HG03442 (cell line): ENCODE results near the gene SLC13A2.
"Not testable (repeated sequence)": the region's sequence is repeated elsewhere in the genome, so short reads cannot be mapped to it uniquely, and the experiment has no call there.

Experiments
- ATAC-seq: cut with Tn5 transposase; IDR thresholded peaks from one replicate; pipeline ENCODE4 v1.9.1; 2021; ENCODE audit warnings: mild to moderate bottlenecking, moderate library complexity; ENCODE audit not compliant: unreplicated experiment

The SLC13A2 gene

DNA sequence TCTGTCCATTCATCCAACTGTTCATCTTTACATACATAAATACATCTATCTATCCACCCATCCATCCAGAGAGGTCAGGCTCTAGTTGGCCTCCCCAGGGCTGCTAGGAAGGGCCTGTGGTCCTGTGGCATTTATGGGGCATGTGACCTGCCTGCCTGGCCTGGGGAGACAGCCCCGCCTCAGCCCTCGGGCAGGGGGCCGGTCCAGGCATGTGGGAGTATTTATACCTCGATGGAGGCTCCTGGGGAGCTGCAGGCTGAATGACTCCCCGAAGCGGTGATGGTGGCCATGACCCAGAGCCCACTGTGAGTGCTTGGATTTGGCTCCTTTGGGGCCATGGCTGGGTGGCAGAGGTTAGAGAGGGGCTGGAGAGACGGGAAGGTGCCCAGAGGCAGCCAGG, 40.0 kb downstream of the SLC13A2 start:
- no peak for ATAC-seq

DNA sequence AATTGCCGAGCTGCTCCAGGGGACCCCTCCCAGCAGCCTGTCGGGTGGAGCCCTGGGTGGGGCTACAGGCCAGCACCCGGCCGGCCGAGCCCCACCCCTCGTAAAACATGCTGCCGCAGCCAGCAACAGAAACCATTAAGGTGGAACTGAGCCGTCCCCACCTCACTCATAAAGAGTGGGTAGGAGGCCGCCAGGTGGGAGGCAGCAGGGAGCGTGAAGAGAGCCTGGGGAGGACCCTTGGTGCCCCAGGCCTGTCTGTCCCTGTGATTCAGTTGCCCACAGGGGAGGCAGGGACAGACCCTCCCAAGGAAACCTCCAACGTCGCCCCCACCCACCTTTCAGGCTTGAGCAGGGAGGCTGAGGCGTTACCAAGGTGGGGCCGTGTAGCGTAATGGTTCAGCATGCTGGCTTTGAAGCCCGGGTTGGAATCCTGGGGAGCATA, 41.1 kb downstream of the SLC13A2 start:
- ATAC-seq = no peak

DNA sequence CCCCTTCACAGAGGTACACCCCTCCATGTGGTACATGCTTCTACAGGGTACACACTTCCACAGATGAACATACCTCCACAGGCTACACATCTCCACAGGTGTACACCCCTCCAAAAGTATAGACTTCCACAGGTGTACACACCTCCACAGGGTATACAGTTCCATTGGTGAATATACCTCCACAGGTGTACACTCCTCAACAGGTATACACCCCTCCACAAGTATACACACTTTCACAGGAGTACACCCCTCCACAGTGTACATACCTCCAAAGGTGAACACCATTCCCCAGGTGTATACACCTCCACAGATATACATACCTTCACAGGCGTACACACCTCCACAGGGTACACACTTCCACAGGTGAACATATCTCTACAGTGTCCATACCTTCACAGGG, 42.1 kb downstream of the SLC13A2 start:
- ATAC-seq = no peak

DNA sequence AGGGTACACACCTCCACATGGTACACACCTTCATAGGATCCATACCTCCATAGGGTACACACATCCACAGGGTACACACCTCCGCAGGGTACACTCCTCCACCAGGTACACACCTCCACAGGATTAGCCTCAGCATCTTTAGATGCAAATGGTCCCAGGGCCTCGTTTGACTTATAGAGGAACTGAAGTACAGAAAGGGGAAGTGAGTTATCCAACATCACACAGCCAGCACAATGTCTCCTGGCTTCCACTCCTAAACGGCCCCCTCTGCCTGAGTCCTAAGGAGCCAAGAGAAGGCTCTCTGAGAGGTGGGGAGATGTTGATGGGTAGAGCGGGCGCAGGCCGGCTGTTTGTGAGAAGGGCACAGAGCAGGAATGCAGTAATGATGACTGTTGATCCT, 44.7 kb downstream of the SLC13A2 start:
- ATAC-seq = no peak

DNA sequence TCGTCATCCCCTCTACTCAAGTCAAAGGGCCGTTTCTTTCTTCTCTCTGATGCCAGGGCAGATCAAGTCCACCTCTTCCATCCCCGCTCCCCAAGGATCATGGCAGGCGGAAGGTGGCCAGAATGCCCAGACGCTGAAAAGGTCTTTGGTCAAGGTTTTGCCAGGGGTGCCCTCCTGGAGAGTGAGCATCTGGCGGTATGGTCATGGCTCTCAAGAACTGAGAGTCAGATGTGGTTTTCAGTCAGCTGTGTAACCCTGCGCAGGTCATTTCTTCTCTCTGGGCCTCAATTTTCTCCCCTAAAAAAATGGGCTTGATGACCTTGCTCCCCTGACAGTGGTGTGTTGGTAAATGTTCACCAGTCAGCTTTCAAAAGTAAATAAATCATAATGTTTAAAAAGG, 45.1 kb downstream of the SLC13A2 start:
- no peak for ATAC-seq

DNA sequence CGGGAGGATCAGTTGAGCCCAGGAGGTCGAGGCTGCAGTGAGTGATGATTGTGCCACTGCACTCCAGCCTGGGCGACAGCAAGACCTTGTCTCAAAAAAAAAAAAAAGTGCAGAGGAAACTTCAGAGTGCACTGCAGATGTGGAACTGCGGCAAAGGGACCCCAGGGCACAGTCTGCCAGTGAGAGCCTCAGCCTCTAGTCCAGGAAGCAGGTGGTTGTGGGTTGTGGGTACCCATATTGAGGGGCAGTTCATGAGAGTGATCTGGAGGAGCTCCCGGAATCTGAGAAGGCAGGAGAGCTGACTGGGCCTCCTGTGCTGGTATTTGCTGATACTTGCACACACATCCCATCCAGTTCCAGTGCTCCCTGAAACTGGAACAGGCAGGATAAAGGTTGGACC, 45.8 kb downstream of the SLC13A2 start:
- no peak for ATAC-seq

DNA sequence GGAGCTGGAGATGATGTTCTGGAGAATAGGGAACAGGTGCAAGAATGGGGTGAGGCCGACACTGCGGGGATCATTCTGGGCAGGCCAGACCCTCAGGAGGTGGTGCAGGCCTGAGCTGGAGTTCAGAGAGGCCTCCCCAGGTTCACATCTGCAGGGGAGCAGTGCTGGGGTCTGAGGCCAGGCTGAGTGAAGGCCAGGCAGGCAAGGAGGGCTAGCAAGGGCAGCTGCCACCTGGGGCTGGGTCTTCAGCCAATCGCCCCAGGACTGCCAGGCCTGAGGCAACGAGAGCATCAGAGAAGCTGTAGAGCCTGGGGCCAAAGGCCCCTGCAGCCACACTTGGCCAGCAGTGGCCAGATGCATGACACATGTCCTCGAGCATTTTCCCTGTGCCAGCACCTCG, 47.2 kb downstream of the SLC13A2 start:
- no peak for ATAC-seq

DNA sequence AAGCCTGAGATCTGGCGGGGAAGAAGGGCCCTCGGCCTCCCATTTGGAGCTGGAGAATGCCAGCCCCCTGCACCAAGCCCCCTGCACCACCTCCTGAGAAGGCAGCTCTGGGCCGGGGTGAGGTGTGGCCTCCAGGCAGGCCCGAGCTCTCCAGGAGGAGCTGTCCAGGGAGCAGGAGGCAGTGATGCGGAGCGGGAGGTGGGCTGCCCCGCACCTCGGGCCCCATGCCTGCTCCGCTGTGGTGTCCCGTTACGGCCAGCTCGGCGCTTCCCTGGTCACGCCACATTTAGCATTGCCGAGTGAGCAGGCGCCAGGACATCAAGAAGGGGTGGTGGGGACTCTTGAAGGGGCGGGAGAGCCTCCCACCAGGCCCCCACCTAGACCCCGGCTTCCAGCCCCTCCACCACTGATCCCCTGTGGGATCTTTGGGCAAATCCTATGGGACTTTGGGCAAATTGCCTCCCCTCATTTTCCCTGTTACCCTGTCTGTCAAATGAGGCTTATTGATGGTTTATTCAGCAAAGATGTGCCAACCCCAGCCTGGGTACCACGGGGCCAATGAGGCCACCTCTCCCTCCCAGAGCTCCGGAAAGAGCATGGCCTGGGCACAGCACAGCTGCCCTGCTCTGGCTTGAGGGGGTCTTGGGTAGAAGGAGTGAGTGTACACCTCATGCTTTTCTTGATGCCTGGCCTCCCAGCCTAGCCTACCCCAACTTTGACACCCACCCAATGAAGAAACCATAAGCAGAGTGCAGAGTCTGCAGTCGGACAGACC, 48.1 kb downstream of the SLC13A2 start:
- ATAC-seq = no peak

DNA sequence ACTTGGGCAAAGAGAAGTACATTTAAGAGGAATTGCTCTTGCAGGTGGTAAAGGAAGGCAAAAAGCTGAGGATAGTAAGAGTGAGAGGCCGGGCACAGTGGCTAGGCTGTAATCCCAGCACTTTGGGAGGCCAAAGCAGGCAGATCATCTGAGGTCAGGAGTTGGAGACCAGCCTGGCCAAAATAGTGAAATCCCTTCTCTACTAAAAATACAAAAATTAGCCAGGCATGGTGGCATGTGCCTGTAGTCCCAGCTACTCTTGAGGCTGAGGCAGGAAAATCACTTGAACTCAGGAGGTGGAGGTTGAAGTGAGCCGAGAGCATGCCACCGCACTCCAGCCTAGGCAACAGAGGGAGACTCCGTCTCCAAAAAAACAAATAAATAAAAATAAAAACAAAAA, 48.8 kb downstream of the SLC13A2 start:
- not testable (repeated sequence) for ATAC-seq

DNA sequence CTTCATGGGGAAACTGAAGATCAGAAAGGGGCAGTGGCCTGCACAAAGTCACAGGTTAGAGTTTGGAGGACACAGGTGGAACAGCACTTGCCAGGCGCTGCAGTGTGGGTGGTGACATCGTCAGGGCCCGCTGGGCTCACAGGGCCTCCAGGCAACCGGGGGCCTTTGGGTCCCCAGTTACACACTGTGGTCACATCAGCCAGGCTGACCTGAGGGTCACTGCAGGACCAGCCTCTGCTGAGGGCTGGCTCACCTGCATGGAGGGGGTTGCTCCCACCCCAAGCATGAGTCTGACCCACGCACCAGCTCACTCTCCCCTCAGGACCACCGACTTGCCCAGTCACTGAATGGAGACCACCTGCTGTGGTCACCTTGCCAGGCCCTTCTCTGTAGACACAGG, 49.7 kb downstream of the SLC13A2 start:
- ATAC-seq = no peak

DNA sequence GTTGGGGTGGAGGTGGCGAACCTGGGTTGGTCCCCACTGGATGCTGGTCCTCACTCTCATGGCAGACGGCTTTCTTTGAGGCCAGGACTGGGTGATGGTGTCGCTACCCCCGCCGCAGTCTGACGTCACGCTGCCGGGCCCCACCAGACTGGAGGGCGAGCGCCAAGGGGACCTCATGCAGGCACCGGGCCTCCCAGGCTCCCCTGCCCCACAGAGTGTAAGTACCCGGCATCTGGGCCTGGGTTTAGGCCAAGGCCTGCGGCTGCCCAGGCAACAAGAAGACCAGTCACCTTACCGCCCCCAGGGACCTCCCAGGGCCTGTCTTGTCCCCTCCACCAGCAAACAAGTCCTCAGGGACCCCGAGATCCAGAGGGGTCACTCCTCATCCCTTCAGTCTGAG, 50.4 kb downstream of the SLC13A2 start:
- no peak for ATAC-seq

DNA sequence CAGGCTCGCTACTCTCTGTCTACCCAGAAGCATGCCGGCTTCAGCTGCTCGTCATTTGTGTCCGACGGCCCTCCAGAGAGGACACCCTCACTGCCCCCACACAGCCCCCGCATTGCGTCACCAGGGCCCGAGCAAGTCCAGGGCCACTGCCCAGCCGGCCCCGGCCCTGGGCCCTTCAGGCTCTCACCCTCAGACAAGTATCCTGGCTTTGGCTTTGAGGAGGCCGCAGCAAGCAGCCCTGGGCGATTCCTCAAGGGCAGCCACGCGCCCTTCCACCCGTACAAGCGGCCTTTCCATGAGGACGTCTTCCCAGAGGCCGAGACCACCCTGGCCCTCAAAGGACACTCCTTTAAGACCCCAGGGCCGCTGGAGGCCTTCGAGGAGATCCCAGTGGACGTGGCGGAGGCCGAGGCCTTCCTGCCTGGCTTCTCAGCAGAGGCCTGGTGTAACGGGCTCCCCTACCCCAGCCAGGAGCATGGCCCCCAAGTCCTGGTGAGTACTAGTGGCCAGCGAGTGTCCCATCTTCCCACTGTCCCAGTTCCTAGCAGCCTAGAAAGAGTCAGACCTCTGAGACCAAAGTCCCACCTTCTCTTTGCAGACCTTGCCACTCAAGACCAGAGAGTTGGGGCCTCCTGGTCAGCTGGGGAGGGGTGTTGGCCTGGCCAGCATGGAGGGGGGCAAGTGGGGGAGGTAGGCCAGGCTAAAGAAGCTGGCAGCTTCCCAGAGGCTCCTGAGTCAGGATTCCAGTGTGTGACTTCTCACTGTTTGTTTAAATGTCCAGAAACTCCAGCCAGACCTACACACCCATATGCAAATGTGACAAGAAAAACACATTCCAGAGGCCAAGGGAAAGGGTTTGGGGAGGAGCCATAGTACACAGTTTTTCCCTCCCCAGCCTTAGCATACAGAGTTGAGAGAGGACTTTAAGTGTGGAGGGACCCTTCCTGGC, 51.3 kb downstream of the SLC13A2 start:
- no peak for ATAC-seq

DNA sequence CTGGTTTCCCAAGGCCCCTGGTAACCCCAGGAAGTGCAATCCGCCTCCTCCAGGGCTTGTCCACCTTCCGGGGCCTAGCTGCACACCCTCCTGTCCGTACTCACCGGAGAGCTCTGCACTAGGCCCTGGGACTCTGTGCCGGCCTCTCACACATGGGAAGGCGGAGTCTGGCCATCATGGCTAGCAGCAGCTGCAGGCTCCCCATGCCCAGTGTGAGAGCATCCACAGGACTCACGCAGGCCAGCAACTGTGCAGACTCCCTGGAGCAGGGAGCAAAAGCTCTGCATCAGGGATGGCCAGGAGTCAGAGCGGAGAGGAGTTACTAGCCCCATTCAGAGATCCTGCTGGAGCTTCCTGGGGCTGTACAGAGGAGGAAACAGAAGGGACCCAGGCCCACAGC, 52.9 kb downstream of the SLC13A2 start:
- no peak for ATAC-seq

DNA sequence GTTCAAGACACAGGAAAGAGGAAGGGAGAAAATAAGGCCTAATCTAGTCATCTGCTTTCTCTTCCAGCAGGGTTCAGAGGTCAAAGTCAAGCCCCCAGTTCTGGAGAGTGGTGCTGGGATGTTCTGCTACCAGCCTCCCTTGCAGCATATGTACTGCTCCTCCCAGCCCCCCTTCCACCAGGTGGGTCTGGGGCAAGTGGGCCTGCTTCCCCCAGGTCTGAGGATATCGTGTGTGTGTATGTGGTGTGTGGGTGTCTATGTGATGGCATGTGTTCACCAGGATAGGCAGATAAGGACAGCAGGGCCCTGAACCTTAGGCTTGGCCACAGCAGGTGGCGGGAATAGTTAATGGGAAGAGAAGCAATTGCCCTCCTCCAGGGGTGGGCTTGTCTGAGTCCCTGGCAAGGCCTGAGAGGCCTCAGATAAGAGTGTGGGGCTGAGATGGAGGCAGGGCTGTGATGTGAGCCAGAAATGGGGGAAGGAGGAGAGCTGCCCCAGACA, 53.8 kb downstream of the SLC13A2 start:
- ATAC-seq = no peak

DNA sequence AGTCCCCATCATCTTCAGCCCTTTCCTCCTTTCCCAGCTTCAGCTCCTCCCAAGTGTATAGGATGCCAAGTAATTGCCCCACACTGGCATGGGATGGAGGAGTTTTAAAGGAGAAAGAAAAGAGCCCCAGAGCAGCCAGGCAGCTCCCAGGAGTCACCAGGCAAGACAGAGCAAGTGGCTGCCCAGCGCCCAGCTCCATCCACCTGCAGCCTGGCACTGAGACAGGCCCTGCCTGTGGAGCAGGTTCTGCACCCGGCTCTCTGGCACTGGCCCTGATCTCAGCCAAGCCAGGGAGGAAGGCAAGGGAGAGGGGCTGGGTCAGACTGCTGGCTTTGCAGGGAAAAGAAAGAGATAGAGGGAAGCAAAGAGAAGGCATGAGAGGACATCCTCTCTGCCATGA, 54.4 kb downstream of the SLC13A2 start:
- ATAC-seq = no peak

DNA sequence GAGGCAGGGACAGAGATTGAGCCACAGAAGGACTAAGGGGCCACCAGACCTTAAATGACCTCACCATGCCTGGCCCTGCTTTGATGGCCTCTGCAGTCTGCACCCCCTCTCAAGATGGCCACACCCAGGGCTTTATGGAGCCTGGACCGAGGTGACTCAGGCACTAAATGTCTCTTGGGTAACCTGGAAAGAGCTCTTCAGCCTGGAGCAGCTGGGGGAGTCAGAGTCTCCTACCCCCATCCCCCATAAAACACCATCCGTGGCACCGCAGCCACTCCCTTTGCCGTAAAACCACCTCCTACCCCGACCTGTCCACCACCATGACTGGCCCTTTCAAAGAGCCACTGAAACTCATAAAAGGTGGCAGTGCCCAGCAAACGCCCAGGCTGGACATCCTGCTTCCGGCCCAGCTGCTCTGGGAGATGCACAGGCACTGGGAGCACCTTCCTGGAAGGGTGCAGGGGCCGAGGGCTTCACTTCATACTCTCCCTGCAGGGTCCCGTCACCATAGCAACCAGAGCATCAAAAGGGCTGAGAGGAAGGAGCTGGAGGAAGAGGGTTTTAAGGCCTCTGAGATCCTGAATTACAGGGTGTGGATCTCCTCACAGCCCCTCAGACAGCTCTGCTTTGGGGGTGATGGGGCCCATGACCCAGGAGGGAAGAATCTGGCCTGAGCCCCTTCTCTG, 55.0 kb downstream of the SLC13A2 start:
- ATAC-seq = no peak

DNA sequence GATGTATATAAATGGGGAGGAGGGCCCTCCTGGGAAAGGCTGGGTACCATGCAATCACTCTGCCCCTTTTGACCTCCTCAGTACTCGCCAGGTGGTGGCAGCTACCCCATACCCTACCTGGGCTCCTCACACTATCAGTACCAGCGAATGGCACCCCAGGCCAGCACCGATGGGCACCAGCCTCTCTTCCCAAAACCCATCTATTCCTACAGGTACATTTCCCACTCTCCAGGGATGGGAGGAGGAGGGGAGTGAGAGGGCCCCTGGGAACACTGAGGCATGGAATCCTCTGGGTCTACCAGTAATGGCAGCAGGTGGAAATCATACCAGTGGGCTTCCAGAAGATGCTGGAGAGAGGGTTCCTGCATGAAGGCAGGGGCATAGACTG, 55.6 kb downstream of the SLC13A2 start:
- ATAC-seq = no peak

DNA sequence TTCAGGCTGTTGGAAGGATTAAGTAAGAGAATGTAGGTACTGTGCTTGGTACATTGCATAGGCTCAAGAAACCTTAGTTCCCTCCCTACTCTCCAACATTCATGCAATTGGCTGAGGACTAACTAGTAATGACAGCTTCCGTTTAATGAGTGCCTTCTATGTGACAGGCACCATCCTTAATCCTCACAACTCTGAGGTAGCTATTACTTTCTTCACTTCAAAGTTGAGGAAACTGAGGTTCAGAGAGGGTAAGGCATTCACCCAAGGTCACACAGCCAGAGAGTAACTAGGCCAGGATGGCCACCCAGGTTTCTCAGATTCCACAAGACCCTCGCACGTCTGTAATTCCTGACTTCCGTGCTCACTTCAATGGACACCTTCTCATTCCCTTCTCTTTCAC, 56.8 kb downstream of the SLC13A2 start:
- ATAC-seq = no peak

DNA sequence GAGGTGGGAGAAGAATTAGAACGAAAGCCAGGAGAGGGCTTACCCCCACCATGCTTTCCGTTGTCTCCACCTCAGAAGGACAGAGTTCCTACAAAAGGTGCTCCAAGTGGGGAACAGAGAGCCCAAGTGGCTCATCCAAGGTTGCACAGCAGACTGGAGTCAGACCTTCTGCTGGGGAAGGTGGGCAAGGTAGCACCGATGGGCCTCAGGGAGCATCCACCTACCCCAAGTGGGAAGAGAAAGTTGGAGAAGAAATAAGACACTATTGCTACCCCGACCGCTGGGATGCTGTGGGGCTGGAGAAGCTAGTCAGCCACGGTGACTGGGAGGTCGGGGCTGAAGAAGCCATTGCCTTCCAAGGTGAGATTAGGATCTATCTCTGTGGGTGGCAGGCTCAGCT, 57.5 kb downstream of the SLC13A2 start:
- no peak for ATAC-seq

DNA sequence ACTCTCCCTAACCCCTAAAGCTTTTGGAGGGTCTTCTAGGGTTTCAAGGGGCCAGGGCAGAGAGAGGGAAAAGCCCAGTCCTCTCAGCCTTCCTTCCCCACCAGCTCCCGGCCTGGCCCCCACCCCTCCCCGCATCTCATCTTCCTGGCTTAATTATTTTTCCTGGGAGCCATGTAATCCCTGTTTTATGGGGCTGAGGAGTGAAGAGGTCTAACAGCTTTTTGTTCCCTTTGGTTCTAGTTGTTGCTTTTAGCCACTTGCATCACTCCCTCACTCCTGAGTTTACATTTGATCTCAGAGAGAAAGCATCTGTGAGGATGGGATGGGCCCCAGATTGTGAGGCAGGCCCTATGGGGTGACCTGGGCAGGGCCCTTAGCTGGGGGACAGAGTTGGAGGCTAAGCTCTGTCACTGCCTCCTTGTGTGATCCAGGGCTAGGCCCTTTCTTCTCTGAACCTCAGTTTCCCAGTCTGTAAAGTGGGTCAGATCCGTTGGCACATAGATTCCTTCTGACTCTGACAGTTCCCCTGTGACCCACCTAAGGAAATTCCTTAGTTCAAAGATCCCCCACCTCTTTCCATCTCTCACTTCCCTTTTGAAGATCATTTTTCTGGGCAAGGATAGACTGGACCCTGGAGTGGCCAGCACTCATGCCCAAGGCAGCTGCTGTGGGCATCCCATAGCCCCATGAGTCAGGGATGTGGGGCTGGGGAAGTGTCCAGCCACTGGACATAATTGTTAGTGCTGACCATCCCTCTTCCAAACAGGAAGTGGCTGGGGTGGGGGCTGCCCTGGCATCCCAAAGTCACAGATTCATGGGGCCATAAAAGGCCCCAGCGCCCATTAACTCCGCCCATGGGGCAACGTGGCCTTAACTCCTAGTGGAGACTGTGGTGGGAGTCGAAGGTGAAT, 58.9 kb downstream of the SLC13A2 start:
- no peak for ATAC-seq
